ENCODE data around the gene CCDC71. TPM values are rescaled to one million over a fixed set of nuclear protein-coding genes. Genes with fewer than 3 reads are reported as not detected.

CCDC71 gene
- total and polyA plus RNA-seq, 2 of the 13 experiments (the other 11 are each of a cell fraction or from before 2014, with no cell fraction given), result 9.7 to 14.3 TPM

DNA sequence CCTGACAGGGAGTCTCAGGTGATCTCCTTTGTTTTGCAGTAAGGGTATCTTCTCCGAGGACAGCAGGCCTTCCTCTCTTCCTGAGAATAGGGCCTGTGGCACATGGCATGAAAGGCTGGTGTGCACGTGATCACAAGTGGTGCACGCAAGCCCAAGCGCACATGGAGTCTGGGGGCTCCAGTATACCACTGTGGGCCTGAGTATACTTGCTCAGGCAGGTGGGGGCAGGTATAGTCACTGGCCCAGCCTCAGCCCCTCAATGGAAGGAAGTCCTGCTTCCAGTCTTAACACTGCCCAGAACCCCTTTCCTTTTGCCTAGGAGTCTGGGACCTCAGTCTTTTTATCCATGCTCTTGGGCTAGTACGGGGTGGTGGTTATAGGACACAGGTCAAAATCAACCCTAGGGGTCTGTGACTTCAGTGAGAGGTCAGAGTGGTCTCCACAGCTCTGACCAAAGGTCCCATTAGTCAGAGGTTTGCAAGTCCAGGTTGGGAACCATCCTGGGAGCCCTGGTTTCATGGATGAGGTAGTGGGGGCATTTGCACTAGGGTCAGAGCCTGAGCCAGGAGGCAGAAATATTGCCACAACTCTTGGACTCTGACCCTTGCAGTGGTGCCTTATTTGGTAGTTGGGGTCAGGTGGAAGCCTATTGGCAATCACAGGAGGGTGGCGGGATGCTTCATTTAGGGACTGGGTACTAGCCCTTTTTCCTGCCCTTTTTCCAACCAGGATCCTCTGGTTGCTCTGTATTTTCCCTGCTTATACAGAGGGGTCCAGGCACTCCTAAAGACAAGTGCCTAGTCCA is 823 bp upstream of the CCDC71 start (continued):
- TF ChIP-seq CC2D1A (CRISPR knock-in tag; IDR thresholded peaks at IDR 0.05) (no peak), ZNF484 (CRISPR knock-in tag; IDR thresholded peaks at IDR 0.05; ENCODE audit: borderline replicate concordance, low read depth) (no peak), ZNF644 (CRISPR knock-in tag; IDR thresholded peaks at IDR 0.05; ENCODE audit: low read depth) (no peak), SAP130 (CRISPR knock-in tag; IDR thresholded peaks at IDR 0.05; ENCODE audit: low read depth) (peak; percentile 48), ZFP91 (CRISPR knock-in tag; IDR thresholded peaks at IDR 0.05; ENCODE audit: borderline replicate concordance) (peak; percentile 46; the same call in 1 of the 2 replicates), ZNF296 (CRISPR knock-in tag; conservative IDR thresholded peaks at IDR 0.05) (no peak), SMARCE1 (IDR thresholded peaks at IDR 0.05; ENCODE audit: borderline replicate concordance) (no peak), ZFP36L2 (CRISPR knock-in tag; IDR thresholded peaks at IDR 0.05) (no peak), GTF2F1 (IDR thresholded peaks at IDR 0.05; ENCODE audit: low read length) (no peak), NFE2 (CRISPR knock-in tag; IDR thresholded peaks at IDR 0.05) (no peak), ZNF143 (CRISPR knock-in tag; IDR thresholded peaks at IDR 0.05) (no peak), ZNF207 (IDR thresholded peaks at IDR 0.05; ENCODE audit: borderline replicate concordance) (no peak), KLF16 (CRISPR knock-in tag; IDR thresholded peaks at IDR 0.05) (no peak), RAD21 (CRISPR knock-in tag; IDR thresholded peaks at IDR 0.05) (no peak), ISL2 (CRISPR knock-in tag; IDR thresholded peaks at IDR 0.05) (no peak), PPARG (CRISPR knock-in tag; conservative IDR thresholded peaks at IDR 0.05) (no peak), ZSCAN9 (CRISPR knock-in tag; IDR thresholded peaks at IDR 0.05; ENCODE audit: borderline replicate concordance) (no peak), ZNF501 (CRISPR knock-in tag; IDR thresholded peaks at IDR 0.05) (peak; percentile 51; the same call in 1 of the 2 replicates), ZNF549 (CRISPR knock-in tag; IDR thresholded peaks at IDR 0.05) (no peak), ZNF205 (CRISPR knock-in tag; IDR thresholded peaks at IDR 0.05) (no peak), ZNF577 (CRISPR knock-in tag; IDR thresholded peaks at IDR 0.05; ENCODE audit: borderline replicate concordance, low read depth) (no peak)
- TF ChIP-seq, protein P1, sequence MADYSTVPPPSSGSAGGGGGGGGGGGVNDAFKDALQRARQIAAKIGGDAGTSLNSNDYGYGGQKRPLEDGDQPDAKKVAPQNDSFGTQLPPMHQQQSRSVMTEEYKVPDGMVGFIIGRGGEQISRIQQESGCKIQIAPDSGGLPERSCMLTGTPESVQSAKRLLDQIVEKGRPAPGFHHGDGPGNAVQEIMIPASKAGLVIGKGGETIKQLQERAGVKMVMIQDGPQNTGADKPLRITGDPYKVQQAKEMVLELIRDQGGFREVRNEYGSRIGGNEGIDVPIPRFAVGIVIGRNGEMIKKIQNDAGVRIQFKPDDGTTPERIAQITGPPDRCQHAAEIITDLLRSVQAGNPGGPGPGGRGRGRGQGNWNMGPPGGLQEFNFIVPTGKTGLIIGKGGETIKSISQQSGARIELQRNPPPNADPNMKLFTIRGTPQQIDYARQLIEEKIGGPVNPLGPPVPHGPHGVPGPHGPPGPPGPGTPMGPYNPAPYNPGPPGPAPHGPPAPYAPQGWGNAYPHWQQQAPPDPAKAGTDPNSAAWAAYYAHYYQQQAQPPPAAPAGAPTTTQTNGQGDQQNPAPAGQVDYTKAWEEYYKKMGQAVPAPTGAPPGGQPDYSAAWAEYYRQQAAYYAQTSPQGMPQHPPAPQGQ (CRISPR knock-in tag; IDR thresholded peaks at IDR 0.05; ENCODE audit: borderline replicate concordance), result no peak
- TF ChIP-seq, protein P2, sequence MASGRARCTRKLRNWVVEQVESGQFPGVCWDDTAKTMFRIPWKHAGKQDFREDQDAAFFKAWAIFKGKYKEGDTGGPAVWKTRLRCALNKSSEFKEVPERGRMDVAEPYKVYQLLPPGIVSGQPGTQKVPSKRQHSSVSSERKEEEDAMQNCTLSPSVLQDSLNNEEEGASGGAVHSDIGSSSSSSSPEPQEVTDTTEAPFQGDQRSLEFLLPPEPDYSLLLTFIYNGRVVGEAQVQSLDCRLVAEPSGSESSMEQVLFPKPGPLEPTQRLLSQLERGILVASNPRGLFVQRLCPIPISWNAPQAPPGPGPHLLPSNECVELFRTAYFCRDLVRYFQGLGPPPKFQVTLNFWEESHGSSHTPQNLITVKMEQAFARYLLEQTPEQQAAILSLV (CRISPR knock-in tag; IDR thresholded peaks at IDR 0.05; ENCODE audit: borderline replicate concordance), result no peak
- TF ChIP-seq, protein P3, sequence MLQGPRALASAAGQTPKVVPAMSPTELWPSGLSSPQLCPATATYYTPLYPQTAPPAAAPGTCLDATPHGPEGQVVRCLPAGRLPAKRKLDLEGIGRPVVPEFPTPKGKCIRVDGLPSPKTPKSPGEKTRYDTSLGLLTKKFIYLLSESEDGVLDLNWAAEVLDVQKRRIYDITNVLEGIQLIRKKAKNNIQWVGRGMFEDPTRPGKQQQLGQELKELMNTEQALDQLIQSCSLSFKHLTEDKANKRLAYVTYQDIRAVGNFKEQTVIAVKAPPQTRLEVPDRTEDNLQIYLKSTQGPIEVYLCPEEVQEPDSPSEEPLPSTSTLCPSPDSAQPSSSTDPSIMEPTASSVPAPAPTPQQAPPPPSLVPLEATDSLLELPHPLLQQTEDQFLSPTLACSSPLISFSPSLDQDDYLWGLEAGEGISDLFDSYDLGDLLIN (CRISPR knock-in tag; IDR thresholded peaks at IDR 0.05; ENCODE audit: borderline replicate concordance), result no peak

Data from HepG2 (cell line).